CD4-positive, alpha-beta T cell treated with Interleukin-2 at 100 ng/mL for 4 hours (primary cell): ENCODE measurements around the gene BAMBI.

Experiments
- DNase-seq: peaks from one replicate; pipeline ENCODE4 v3.0.0-alpha.2; 2020; ENCODE audit warnings: low spot score

Gene BAMBI

DNA sequence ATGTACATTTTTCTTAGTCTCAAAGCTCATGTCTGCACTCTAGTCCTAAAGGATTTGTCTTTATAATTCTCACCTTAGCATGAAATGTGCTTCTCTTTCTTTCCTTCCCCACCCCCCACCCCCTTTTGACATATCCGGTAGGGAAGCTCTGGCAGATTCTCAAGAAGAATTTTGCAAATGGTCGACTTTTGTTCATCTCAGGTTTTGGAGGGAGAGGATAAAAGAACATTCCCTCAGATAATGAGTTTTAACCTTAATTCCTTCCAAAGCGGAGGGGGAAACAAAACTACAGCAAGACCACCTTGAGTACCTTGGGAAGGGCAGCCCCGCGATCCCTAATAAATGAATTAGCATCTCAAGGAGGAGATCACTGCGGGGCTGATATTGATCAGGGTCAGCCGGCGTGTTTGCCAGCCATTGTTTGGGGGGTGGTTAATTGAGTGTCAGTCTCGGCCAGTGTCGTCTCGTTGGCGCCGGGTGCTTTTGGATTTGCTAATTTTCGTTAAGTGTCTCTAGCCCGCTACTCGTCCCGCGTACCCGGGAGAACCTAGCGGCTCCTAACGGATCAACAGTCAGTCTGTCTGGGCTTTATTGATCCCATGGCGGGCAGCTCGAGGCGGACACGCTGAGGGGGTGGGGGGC is 874 bp upstream of the BAMBI start:
- DNase-seq = no peak

DNA sequence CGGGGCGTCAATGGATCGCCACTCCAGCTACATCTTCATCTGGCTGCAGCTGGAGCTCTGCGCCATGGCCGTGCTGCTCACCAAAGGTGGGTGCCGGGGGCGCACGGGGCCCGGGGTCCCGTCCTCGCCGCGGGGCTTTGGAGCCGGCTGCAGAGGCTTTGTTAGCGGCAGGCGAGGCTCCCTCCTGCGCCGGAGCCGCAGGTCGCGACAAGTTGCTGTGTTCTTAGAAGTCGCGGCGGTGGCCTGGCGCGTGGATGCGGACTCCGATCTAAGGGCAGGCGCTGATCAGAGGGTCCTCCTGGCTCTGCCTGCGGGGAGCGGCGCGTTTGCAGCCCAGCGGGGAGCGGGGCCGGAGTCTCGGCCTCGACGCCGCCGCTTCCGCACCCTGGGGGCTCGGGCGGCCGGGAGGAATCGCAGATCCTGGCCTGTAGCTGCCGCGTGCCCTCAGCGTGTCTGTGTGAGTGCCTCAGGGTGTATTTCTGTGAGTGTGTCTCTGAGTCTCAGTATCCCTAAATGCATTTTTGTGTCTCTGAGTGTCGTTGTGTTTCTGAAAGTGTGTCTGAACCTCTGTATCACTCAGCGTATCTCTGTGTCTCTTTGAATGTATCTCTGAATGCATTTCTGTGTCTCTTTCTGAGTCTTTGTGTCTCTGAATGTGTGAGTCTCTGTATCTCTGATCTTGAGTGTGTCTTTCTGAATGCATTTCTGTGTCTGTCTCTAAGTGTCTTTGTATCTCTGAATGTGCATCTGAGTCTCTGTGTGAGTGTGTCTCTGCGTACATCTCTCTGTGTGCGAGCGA is 766 bp downstream of the BAMBI start:
- DNase-seq = no peak

DNA sequence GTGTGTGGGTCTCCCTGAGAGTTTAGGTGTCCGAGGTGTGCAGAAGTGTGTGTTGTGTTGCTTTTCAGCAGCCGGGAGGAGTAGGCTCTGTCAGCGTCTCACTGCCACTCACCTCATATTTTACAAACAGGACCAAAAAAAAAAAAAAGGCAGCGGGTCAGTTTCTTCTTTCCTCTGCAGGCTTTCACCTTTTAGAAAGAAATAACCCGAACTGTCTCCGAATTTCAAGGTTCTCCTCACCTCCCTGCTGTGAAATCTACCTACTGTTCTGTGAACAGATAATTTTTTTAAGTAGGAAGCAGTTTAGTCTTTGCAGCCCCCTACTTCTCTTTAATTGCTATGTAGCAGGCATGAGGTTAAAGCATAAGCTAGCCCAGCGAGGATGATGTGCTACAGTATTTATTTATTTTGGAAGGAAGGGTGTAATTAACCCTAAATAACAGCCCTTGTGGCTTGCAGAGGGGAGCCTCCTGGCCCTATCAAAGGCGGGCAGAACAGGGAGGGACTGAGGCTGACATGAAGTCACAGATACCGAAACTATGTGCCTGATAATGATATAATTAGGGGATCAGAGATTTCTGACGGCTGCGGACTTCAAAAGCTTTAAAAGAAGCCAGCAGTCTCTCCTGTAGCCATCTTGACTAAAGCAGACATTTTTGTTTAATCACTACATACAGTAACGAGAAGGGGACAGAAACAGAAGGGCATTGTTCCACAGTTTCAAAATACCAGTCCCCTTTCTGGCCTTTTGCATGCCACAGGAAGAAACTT is 1.6 kb downstream of the BAMBI start:
- DNase-seq = no peak

DNA sequence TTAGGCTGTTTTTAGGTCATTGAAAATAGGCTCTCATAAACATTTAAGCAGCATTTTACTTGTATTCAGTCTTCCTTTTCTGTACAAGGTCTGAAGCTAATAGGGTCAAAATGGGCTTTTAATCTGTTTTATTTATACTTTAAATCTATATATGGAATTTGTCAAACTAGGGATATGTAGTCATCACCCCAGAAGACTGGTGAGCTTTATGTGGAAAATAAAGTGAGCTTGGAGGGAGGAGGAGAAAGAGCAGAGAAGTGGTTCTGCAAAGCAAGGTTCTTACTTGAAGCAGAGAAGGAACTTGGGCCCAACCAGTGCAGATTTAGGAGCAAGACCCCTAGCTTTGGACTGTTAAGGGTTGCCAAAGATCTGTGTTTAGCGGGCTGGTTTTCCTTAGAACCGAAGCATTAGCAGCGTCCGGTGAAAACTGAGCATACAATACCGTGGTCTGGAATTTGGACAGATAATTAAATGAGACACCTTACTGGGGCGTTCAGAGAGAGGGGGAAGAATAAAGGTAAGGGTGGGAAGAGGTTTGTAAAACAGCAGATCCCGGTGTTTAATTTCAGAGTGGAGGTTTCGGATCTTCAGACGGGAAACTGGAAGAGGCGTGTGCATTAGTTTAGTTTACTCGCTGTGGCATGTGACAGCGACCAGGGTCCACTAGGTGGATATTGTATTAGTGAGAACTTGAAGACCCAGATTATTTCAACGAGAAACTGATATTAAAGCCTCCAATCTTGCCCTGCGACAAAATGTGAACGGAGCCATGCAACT is 2.4 kb downstream of the BAMBI start:
- DNase-seq = no peak

DNA sequence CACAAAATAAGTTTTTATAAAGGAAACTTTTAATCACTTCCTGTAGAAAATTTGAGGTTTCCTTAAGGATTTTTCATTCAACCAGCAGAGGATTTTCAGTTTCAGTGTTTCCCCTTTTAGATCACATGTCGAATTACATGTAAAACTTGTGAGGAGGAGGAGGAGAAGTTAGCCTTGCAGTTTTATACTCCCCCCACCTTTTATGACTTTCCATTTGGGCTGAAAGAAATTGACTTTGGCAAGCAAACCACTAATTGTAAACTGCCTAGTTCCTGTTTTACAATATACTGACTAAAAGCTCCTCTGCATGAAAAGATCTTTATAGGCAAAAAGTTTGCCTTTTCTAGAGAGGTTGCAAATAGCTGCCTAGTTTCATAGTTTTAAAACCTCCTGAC is 3.0 kb downstream of the BAMBI start:
- no peak for DNase-seq

DNA sequence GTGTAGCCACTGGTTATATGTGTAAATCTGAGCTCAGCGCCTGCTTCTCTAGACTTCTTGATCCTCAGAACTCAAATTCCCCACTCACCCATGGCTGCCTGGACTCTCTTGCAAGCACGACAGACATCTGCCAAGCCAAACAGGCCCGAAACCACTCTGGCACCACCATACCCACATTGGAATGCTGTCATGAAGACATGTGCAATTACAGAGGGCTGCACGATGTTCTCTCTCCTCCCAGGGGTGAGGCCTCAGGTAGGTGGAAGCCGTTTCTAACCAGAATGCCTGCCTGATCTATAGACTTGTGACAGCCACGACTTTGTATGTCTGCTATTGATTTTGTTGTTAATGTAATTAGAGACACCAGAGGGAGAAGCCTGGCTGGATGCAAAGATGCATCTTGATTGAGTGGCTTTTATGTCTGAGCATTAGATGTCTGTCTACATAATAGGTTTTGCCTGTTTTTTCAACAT is 4.0 kb downstream of the BAMBI start:
- DNase-seq = no peak

DNA sequence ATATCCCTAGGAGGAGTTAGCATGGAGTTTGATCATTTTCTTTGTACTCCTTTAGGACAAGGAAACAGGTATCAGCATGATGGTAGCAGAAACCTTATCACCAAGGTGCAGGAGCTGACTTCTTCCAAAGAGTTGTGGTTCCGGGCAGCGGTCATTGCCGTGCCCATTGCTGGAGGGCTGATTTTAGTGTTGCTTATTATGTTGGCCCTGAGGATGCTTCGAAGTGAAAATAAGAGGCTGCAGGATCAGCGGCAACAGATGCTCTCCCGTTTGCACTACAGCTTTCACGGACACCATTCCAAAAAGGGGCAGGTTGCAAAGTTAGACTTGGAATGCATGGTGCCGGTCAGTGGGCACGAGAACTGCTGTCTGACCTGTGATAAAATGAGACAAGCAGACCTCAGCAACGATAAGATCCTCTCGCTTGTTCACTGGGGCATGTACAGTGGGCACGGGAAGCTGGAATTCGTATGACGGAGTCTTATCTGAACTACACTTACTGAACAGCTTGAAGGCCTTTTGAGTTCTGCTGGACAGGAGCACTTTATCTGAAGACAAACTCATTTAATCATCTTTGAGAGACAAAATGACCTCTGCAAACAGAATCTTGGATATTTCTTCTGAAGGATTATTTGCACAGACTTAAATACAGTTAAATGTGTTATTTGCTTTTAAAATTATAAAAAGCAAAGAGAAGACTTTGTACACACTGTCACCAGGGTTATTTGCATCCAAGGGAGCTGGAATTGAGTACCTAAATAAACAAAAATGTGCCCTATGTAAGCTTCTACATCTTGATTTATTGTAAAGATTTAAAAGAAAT is 4.8 kb downstream of the BAMBI start:
- no peak for DNase-seq

DNA sequence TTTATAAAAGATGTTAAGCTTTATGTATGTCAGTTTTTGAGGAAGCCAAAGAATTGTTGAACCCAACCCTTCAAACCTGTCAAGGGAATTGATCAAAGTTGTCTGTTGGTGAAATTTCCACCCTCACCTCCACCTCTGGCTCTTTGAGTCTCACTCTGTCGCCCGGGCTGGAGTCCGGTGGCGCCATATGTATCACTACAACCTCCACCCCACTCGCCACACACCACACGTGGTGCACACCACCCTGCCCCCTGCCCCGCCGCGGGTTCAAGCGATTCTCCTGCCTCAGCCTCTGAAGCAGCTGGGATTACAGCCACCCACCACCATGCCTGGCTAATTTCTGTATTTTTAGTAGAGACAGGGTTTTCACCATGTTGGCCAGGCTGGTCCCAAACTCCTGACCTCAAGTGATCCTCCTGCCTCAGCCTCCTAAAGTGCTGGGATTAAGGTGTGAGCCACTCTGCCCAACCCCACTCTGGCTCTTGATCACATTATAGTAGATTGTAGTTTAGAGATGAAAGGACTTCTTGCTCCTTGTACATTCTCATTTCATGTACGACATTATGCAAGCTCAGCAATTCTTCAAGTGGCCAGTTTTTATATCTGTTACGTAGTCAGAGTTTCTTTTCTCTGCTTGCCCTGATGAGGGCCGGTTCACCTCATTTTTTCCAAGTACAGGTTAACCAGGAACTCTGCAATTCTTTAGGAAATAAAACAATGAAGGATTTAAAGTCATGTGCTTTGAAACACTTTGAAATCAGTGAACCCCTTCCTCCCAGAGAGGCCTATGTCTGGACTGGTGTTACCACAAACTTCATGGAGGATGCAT is 7.0 kb downstream of the BAMBI start:
- DNase-seq = no peak

DNA sequence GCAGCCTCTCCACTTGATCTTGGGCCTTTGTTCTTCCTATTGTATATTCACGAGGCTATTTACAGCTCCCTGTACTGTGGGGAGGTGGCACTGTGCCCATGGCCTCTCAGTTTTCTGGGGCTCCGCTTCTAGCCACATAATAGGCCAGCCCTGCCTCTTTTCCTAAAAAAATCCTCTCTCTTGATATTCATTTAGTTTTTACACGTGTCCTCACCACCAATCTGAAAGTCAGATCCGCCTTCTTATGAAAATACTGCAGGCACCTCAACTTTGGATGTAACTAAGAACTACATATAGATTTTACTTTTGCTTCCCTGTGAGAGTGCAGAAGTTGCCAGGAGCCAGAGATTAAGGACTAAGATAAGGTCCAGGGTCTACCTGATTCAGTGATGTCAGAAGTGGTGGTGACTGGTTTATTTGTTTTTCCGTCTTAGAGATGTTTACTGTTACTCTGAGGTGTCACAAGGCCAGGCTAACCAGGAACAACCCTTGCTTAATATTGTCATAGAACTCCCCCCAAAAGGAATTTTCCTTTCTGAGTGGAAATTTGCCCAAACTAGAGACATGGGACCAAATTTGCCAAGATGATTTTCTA is 7.8 kb downstream of the BAMBI start:
- DNase-seq = no peak

DNA sequence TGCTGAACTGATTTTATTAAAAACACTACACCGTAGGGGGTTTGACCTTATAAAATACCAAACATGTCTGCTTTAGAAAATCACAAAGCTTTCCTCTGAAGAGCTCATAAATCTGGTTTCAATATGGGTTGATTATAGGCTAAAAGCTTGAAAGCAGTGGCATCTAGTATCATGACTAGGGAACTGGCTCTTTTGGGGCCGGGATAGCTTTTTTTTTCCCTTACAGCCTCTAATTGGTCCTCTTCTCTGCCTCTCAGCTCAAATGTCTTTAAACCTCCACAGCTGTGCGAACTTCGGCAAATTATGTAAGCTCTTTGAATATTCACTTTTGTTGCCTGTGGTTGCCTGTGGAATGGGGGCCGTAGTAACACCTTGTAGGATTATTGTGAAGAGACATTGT is 8.4 kb downstream of the BAMBI start:
- DNase-seq = no peak

DNA sequence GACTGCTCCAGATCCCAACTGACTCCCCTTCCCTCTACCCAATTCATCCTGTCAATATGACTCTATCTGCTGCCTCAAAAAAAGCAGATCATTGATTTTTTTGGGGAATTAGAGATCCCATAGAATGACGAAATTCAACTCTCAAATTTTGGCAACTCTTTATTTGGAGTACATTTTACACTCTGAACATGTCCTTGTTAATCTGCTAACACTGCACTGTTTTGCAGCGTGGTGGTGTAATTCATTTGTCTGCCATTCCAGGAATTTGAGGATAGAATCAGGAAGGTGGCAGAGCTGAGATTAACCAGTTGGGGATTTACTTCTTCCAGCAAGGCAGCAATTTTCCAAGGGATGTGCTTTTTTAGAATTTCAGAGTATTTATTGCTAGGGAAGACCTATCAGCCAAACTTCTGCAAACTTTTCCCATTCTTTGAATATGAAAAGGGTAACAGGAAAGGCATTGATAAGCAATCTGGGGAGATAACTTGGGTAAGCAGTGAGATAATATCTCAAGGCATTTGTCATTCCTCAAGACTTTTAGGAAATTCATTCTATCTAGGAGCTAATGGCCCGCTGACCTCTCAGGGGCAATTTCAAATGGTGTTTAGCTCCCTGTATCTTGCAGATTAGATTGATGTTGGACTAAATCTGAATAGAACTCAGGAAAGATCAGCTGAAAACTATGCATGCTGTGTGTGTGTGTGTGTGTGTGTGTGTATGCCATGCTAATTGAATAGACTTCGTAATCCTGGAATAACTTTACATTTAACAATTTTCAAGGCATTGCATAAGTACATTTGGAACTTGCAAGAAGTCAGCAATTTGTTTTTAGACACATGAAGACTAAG is 9.7 kb downstream of the BAMBI start:
- no peak for DNase-seq

DNA sequence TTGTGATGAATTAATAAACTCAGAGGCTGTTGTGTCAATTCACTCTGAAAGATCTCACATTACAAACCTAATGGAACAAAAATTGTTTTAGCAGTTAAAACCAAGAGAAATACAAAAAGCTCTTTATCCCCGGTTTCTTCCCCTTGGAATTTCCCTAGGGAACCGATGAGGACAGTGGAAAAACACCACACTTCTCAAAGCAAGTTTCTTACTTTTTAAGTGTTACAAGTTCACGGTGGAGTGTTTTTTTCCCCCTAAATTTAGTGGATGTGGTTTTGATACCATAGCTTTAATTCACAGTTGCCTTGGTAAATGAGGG is 10.3 kb downstream of the BAMBI start:
- no peak for DNase-seq

DNA sequence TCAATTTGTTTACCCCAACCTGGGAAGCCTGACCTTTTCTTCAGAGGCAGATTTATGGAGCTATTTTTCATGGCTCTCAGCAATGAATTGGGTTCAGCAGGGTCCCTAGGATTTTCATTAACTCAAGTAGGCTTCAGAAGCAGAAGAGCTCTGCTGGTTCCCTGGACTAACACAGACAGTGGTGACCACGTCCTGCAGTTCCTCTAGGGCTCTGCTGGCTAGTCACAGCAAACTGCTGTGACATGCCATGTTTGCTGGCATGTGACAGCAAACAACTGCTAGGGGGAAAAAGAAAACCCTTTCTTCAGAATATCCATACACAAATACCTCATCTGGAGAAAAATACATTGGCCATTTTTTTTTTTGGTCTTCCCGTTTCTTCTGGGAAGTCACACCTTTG is 13.2 kb downstream of the BAMBI start:
- no peak for DNase-seq

DNA sequence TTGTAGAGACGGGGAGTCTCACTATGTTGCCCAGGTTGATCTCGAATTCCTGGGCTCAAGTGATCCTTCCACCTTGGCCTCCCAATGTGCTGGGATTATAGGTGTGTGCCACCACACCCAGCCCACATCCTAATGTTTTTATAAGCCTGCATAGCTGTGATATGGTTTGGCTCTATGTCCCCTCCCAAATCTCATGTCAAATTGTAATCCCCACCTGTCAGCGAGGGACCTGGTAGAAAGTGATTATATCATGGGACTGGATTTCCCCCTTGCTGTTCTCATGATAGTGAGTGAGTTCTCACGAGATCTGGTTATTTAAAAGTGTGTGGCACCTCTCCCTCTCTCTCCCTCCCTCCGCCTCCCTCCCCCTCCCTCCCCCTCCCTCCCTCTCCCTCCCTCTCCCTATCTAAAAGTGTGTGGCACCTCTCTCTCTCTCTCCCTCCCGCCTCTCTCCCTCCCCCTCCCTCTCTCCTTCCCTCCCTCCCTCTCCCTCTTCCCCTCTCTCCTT is 13.9 kb downstream of the BAMBI start:
- no peak for DNase-seq

DNA sequence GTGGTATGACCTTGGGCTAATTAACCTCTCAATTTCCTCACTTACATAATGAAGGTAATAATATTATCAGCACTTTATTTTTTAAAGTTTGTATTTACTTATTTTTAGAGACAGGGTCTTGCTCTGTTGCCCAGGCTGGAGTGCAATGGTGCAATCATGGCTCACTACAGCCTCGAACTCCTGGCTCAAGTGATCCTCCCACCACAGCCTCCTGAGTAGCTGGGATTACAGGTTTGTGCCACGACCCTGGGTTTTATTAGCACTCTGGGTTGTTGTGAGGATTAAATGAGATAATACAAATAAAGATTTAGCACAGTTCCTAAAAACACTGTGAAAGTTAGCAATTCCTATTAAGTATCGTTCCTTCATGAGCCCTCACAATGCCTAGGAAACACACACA is 14.7 kb downstream of the BAMBI start:
- no peak for DNase-seq

DNA sequence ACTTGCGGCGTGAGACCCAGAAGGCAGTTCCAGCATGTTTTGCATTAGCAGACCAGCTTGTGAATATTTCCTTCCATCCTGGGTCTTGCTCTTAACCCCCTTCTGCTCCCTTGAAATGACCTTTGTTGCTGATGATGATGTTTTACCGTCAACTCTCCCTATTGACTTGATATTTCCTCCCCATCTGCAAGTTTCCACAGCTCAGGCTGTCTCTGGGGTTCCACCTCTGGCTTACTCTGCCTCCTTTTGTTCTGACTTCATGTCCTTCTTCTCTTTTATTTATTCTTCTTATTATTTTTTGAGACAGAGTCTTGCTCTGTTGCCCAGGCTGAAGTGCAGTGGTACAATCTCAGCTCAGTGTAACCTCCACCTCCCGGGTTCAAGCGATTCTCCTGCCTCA is 17.2 kb downstream of the BAMBI start:
- no peak for DNase-seq

DNA sequence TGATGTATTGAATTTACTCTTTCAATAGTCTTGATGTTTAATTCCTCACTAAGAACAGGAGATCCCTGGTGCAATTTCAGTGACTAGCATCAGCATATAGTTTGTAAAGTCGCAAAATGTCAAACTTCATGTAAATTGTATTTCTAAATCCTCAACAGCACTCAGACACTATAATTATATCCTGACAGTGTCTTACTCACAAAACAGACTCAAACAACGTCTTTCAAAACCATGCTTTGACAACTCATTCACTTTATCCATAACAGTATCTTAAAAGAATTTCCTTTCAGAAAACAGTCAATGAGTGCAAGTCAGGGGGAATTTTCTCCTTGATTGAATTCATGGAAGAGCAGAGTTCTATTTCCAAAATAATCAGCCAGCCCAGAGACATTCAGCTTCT is 20.8 kb downstream of the BAMBI start:
- no peak for DNase-seq

DNA sequence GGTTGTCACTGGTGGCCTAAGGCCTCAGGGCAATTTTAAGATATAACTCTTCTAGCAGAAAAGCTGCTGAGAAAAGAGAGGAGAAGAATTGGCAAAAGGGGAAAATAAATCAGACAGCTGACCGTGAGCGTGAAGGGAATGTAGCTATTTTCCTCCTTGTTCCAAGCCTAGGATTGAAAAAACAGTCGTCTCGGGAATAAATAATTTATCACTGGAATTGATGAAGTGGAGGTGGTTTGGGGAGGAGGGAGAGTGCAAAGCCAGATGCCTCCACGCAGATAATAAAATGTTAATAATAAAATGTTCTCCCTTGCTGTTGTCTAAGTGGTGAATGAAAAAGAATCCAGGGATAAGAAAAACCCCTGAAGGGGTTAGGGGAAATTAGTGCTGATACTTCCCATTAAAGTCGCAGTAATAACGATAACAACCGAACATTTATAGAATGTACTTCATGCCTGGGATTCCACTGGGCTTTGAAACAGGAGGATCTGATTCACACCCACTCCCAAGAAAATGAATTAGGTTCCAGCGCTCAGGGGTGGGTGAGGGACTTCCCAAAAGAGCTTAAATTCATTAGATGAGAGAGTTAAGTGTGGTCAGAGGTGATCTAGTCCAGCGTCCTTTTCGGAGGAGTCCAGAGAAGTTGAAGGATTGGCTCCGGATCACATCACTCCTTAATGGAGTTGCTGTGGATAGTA is 27.3 kb downstream of the BAMBI start:
- DNase-seq = no peak
